GM12873 (cell line): ENCODE measurements around the gene CREBL2.

ENCODE experiments used
- TF ChIP-seq, protein P1 (sequence below): IDR thresholded peaks from 2 replicates; pipeline ENCODE4 v1.5.1; 2012; ENCODE audit warnings: low read depth, mild to moderate bottlenecking, moderate library complexity, low read length, control low read depth; ENCODE audit not compliant: insufficient read depth; ENCODE audit errors: missing control alignments

CREBL2 gene

DNA sequence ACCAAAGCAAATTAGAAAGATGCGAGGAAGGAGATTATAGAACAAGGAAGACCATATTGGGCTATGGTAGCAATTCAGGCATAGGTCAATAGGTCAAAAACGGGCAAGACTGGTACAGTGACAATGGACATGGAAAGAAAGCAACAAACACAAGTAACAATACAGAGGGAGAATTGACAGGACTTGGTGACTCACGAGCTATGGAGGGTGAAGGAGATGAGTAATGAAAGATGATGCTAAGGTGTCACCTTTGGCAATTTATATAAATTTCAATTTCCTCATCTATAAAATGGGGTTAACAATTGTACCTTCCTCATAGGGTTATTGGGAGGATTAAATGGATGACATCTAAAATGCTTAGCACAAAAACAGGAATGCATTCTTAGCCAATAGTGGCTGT, 33.9 kb upstream of the CREBL2 start:
- TF ChIP-seq, protein P1, sequence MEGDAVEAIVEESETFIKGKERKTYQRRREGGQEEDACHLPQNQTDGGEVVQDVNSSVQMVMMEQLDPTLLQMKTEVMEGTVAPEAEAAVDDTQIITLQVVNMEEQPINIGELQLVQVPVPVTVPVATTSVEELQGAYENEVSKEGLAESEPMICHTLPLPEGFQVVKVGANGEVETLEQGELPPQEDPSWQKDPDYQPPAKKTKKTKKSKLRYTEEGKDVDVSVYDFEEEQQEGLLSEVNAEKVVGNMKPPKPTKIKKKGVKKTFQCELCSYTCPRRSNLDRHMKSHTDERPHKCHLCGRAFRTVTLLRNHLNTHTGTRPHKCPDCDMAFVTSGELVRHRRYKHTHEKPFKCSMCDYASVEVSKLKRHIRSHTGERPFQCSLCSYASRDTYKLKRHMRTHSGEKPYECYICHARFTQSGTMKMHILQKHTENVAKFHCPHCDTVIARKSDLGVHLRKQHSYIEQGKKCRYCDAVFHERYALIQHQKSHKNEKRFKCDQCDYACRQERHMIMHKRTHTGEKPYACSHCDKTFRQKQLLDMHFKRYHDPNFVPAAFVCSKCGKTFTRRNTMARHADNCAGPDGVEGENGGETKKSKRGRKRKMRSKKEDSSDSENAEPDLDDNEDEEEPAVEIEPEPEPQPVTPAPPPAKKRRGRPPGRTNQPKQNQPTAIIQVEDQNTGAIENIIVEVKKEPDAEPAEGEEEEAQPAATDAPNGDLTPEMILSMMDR: no peak

DNA sequence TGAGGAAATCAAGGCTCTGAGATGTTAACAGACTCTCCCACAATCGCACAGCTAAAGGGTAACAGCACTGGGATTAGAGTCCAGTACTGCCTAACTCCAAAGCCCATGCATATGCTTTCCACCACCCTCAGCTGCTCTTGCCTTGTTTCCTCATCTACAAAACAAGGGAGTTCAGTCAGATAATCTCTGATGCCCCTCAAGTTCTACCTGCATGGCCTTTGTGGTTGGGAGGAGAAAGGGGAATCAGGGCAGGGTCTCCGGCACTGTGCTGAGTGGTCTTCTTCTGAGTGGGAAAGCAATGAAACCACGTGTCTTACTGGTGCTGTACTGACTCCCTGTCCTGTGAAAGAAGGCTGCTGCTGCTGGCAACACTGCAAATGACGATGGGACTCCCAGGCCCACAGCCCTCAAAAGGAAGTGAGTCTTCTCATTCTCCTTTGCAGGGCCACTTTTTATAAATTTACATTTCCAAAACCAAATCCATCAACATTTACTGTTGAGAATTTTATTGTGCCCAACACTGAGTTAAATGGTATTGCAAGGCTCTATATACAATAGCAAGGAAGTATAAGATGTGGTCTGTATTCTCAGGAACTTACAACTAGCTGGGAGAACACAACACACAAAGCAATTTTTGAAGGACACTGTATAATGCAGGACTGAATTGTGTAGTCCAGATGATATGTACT, 29.3 kb upstream of the CREBL2 start:
- TF ChIP-seq, protein P1: no peak

DNA sequence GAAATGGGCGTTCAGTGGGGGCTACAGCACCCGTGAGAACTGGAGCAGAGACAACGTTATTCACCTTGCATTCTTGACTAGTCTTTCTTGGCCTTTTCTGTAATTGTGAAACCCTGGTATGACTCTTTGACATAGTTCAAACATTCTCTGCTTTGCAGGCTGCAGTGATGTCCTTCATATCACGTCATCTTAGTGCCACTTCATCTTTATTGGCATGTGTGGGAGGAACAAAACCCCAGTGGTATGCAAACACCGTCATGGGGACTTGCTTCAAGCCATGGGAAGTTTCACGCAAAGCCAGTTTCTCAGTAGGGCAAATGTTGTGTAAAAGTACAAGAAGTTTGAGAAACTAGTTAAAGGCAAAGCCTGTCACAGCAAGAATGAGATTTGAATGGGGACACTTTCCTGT, 28.8 kb upstream of the CREBL2 start:
- TF ChIP-seq, protein P1: no peak

DNA sequence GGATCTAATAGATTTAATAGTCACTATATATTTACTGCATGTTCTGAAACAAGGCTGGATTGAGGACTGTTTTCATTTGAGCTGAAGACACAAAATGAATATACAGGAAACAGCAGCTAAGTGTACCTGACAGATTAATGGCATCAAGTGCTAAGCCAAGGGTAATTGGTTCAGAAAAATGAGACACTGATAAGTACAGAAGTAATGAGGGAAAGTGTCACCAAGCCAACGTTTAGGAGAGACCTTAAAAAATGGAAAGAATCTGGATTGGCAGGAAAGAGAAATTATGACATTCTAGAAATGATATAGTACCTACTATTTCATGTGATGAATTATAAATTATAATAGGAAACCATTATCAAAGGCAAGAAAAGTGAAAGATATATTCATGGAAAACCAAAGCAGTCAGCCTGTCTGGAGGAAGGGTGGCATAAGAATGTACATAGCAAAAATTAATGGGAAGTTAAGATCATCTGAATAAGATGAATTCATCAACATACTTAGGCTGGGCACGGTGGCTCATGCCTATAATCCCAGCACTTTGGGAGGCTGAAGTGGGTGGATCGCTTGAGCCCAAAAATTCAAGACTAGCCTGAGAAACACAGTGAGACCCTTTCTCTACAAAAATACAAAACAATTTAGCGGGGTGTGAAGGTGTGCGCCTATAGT, 28.0 kb upstream of the CREBL2 start:
- TF ChIP-seq, protein P1: no peak

DNA sequence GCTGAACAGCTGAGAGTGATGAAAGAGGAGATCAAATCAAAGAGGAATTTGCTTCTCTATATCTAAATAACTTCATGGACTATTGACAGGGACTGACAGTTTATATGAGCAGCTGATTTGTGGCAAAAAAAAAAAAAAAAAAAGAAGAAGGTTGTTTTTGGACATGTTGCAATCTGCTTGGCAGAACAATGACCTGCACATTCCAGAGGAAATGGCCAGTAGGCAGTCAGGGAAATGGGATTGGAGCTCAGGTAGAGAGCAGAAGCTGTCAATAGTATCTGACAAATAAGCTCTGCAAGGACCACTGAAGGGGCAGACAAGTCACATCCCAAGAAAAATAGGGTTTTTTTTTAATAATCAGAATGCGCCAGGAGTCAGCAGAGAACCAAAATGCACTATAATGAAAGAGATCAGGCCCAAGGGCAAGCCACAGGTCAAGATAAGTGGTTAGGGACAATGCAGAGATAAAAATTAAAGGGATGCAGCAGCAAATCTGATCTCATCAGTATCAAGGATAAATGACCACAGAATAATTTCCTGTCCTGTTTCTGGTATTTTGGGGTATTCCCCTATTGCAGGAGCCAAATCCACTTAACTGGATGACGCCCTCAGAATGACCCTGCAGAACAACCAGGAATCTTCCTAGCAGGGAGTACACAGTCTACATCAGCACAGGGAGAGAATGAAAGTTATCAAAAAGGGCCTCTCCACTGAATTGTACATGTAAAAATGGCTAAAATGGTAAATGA, 26.4 kb upstream of the CREBL2 start:
- TF ChIP-seq, protein P1: no peak

DNA sequence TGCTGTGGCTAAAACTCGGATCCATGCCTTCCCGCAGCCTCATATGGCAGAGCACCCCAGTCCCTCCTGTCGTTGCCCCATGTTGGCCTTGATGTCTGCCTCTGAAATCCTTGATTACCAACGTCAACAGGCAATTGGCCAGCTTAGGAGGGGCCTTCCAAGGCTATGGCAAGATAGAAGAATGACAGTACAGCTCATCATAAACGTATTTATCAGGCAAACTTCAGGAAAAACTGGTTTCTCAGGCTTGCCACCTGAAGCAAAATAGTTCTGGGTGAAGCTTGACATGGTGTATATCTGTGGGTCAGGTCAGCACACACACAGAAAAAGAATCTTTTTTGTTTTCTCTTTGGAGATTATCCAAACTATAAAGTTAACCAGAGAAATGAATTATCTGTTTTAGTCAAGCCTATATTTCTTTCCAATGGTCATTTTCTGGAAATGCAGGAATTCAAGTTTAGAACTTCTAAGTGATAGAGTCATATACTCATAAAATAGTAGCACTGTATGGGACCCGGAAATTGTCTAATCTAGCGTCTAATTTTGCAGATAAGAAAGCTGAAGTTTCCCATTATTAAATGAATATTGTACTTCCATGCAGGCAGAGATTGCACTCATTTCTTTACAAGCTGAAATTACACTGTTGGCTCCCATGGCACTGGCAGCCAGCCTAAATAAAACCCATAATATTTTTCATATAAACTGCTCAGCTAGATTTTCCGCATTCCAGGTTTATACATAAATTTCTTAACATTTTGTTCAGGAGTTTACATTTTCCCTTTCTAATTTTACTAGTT, 24.6 kb upstream of the CREBL2 start:
- TF ChIP-seq, protein P1: no peak
